Gastrocnemius medialis (tissue), 4 donors: ENCODE results near the gene RBBP7. TPM values are rescaled to one million over a fixed set of nuclear protein-coding genes. Genes with fewer than 3 reads are reported as not detected.
A peak's percentile ranks its signal among the peaks of the same experiment; 100 is the strongest.

Experiments
- ATAC-seq, 2 donors: fragments of 150-250 bp; one replicate each; pipeline ENCODE4 v1.9.1; 2016
- DNase-seq, 2 donors: peaks; one replicate each; pipeline ENCODE4 v3.0.0-alpha.2; 2019
- H3K27ac ChIP-seq, 4 donors: fragments of 200-600 bp; sonication (generic); 1 replicate in 1 of 4; 2 replicates in 3 of 4; pipeline ENCODE4 v1.5.1; 2016 to 2018; ENCODE audit warnings: mild to moderate bottlenecking in 2 of 4, moderate library complexity in 1 of 4
- H3K27me3 ChIP-seq, 3 donors: fragments of 200-600 bp; sonication (generic) in 2 of 3; 1 replicate in 1 of 3; 2 replicates in 2 of 3; pipeline versions ENCODE4 v1.5.1 to v1.6.0; 2016 to 2019; ENCODE audit warnings: mild to moderate bottlenecking in 1 of 3, moderate library complexity in 1 of 3
- H3K36me3 ChIP-seq, 2 donors: fragments of 200-600 bp; sonication (generic) in 1 of 2; one replicate each; pipeline ENCODE4 v1.5.1; 2017 to 2018
- H3K4me1 ChIP-seq, 2 donors: fragments of 200-600 bp; sonication (generic) in 1 of 2; one replicate each; pipeline ENCODE4 v1.5.1; 2016 to 2017; ENCODE audit warnings: mild to moderate bottlenecking in 2 of 2
- H3K4me3 ChIP-seq, 4 donors: fragments of 200-600 bp; sonication (generic) in 3 of 4; 1 replicate in 1 of 4; 2 replicates in 3 of 4; pipeline ENCODE4 v1.5.1; 2016 to 2019; ENCODE audit warnings: mild to moderate bottlenecking in 2 of 4
- H3K9me3 ChIP-seq, 3 donors: fragments of 200-600 bp; sonication (generic) in 2 of 3; 1 replicate in 1 of 3; 2 replicates in 2 of 3; pipeline ENCODE4 v1.5.1; 2016 to 2019
- POLR2A ChIP-seq, 2 donors: fragments of 450-650 bp; IDR thresholded peaks; one replicate each; pipeline ENCODE4 v1.6.1; 2017; ENCODE audit warnings: antibody characterized with exemption in 2 of 2, mild to moderate bottlenecking in 2 of 2, moderate library complexity in 2 of 2
- in situ Hi-C, 4 donors: fragments of 200-750 bp; cut with MboI; loops; one replicate each; pipeline versions ENCODE4 v1.15.0 to v1.8.0; 2017; ENCODE audit warnings: low sequenced_read_pairs in 4 of 4
- intact Hi-C: fragments of 100-400 bp; cut with DNase I; formaldehyde crosslinking; loops from one replicate; pipeline ENCODE4 v1.15.1; 2023; ENCODE audit warnings: low total_unique reads
- total RNA-seq, 4 donors: library from RNA; depleted of rRNA; stranded (reverse); fragments of >200 nt; gene quantifications; one replicate each; pipeline versions ENCODE4 v1.1.0 to v1.2.3, GENCODE V29; 2016
- TF ChIP-seq, protein P1 (sequence below), 5 experiments: fragments of 450-650 bp in 3 of 5; fragments of 200-600 bp in 2 of 5; sonication (generic) in 2 of 5; IDR thresholded peaks in 4 of 5; conservative IDR thresholded peaks in 1 of 5; 1 replicate in 4 of 5; 2 replicates in 1 of 5; pipeline ENCODE4 v1.5.1; 2016 to 2019; ENCODE audit warnings: antibody characterized with exemption in 5 of 5, mild to moderate bottlenecking in 3 of 5, moderate library complexity in 3 of 5

Gene RBBP7
- total RNA-seq, 4 donors from 2014 or later, result 95.0 to 325 (median 151) TPM

DNA sequence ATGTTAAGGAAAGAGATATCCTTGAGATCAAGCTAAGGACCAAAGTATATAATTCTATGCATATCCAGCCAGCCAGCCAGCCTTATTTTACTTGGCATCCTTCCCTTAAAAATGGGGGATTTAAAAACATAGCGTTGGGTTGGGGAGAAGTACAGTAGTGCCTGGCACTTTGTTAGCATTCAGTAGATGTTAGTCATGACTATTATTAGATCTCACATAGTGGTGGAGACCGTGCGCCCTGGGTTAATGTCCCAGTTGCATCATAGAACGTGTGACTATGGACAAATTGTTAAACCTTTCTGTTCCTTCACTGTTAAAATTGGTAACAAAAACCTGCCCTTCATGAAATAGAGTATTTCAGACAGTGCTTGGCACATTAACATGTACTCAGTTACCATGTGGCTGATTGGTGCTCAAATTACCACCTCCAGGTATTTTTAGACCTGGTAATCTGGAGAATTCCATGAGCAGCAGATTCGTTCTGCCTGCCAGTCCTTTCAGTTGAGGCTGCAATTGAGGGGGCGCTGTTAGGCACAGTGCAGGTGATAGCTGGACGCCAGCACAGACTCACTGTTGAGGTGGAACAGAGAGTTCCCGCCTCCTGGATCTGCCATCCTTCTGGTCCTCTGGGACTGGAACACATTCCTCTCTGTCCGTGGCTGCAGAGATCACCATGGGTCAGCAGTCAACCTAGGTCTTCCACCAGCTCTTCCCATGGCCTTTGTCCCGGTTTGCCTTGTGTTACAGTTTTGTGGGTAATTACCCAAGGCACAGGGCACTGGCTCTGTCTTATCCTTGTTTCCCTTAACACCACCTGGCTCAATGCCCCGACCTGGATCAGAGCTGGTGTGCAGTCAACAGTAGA is 31.7 kb downstream of the RBBP7 start:
- peak in 1 of 2 donors; percentile 19 for TF ChIP-seq POLR2A (IDR thresholded peaks at IDR 0.05)
- TF ChIP-seq, protein P1, sequence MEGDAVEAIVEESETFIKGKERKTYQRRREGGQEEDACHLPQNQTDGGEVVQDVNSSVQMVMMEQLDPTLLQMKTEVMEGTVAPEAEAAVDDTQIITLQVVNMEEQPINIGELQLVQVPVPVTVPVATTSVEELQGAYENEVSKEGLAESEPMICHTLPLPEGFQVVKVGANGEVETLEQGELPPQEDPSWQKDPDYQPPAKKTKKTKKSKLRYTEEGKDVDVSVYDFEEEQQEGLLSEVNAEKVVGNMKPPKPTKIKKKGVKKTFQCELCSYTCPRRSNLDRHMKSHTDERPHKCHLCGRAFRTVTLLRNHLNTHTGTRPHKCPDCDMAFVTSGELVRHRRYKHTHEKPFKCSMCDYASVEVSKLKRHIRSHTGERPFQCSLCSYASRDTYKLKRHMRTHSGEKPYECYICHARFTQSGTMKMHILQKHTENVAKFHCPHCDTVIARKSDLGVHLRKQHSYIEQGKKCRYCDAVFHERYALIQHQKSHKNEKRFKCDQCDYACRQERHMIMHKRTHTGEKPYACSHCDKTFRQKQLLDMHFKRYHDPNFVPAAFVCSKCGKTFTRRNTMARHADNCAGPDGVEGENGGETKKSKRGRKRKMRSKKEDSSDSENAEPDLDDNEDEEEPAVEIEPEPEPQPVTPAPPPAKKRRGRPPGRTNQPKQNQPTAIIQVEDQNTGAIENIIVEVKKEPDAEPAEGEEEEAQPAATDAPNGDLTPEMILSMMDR (IDR thresholded peaks at IDR 0.05 in 4 of 5, conservative IDR thresholded peaks at IDR 0.05 in 1 of 5), result no peak
- DNase-seq, result peak; percentile 65 to 77
- Histone ChIP-seq H3K4me3 (no peak overlapping the region), H3K9me3 (no peaks in the 10 kb centered on the region), H3K36me3 (peaks cover 7 to 35% of the 10 kb centered on the region in 2 donors), H3K4me1 (peaks cover 8 to 16% of the 10 kb centered on the region in 2 donors), H3K27me3 (no peaks in the 10 kb centered on the region), H3K27ac (peak overlapping the region; percentile 71 to 82 (median 75))
- intact Hi-C loops, result loop anchor here (1.0 to 5.0 kb wide), 2 partner anchors 32 to 51 kb away; partner anchors contain the start of genes RBBP7 and TXLNG
- in situ Hi-C loops, result no loop called here
- ATAC-seq, result peak; percentile 89 to 91

DNA sequence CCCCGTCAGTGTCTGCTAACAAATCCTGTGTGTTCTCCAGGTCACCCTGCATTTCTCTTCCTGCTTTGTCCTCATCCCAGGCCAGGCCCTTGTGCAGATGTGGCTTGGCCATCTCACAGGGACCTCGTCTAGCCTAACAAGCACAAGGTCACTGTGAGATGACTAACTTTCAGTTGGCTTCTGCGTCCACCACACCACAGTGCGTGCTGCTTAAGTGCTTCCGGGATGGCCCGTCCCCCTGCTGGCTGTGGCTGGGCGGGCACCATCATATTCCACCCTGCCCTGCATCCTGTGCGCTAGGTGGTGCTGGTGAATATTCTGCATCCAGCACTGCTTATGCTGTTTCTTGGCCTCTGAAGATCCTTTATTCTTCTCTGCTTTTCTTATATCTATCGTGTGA is 33.8 kb downstream of the RBBP7 start:
- no peak for ATAC-seq
- Histone ChIP-seq H3K4me3 (no peak overlapping the region), H3K27me3 (no peaks in the 10 kb centered on the region), H3K9me3 (no peaks in the 10 kb centered on the region), H3K4me1 (peaks cover 8 to 16% of the 10 kb centered on the region in 2 donors), H3K36me3 (peaks cover 8 to 35% of the 10 kb centered on the region in 2 donors), H3K27ac (peak overlapping the region; percentile 71 to 82 (median 75))
- no peak for TF ChIP-seq POLR2A (IDR thresholded peaks at IDR 0.05)
- TF ChIP-seq, protein P1 (IDR thresholded peaks at IDR 0.05 in 4 of 5, conservative IDR thresholded peaks at IDR 0.05 in 1 of 5), result peak in 1 of 5 experiments; percentile 36
- in situ Hi-C loops, result no loop called here
- intact Hi-C loops, result loop anchor here (5.0 kb wide), 1 partner anchor 49 kb away; the partner anchor contains the start of gene TXLNG
- DNase-seq, result peak in 1 of 2 donors; percentile 42

DNA sequence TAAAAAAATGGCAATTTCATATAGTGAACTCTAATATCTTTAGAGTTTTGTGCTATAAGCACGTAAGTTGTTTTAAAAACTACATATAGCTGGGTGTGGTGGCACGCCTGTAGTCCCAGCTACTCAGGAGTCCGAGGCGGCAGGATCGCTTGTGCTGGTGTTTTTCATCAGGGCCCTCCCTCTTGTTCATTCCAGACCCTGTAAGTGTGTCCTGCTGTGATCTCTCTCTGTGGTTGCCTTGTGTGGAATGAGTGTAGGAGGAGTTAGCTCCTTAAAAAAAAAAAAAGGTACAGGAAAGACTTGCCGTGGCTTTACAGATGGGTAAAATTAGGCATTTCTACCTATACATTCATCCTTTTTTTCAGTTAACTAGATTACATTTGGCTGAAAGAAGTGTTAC is 35.4 kb downstream of the RBBP7 start:
- in situ Hi-C loops (no loop called here), intact Hi-C loops (loop anchor here (5.0 kb wide), 1 partner anchor 48 kb away; the partner anchor contains the start of gene TXLNG)
- no peak for DNase-seq
- peaks cover 8 to 16% of the 10 kb centered on the region in 2 donors for H3K4me1 ChIP-seq
- H3K27me3 ChIP-seq, result no peaks in the 10 kb centered on the region
- H3K36me3 ChIP-seq, result peaks cover 5 to 36% of the 10 kb centered on the region in 2 donors
- no peak for ATAC-seq
- no peaks in the 10 kb centered on the region for H3K9me3 ChIP-seq
- no peak for TF ChIP-seq POLR2A (IDR thresholded peaks at IDR 0.05)
- TF ChIP-seq, protein P1 (IDR thresholded peaks at IDR 0.05 in 4 of 5, conservative IDR thresholded peaks at IDR 0.05 in 1 of 5), result no peak
- peak overlapping the region in 3 of 4 donors; percentile 71 to 82 (median 78) for H3K27ac ChIP-seq
- no peak overlapping the region for H3K4me3 ChIP-seq

DNA sequence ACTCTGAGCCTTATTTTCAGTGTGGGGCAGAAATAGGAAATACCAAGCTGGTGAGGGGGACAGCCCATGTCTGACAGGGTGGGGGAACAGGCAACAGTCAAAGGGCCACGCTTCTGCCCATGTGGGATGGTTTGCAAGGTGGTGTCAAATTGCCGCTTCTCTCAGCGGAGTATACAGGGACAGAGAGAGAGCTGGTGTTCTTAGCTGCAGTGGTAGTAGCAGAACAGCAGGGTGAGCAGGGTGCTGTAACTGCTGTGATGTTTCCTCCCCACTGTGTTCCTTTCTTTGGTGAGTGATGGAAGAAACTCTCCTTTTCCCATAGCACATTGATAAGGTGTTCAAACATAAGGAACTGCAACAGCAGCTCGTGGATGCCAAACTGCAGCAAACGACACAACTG is 37.9 kb downstream of the RBBP7 start:
- in situ Hi-C loops, result no loop called here
- no peak overlapping the region for H3K4me3 ChIP-seq
- H3K4me1 ChIP-seq, result peaks cover 9 to 16% of the 10 kb centered on the region in 2 donors
- ATAC-seq, result no peak
- H3K36me3 ChIP-seq, result peaks cover 5 to 40% of the 10 kb centered on the region in 2 donors
- peak in 1 of 2 donors; percentile 12 for TF ChIP-seq POLR2A (IDR thresholded peaks at IDR 0.05)
- TF ChIP-seq, protein P1 (IDR thresholded peaks at IDR 0.05 in 4 of 5, conservative IDR thresholded peaks at IDR 0.05 in 1 of 5), result no peak
- H3K27ac ChIP-seq, result peak overlapping the region in 2 of 4 donors; percentile 8 to 13
- intact Hi-C loops, result no loop called here
- DNase-seq, result no peak
- no peaks in the 10 kb centered on the region for H3K27me3 ChIP-seq
- no peaks in the 10 kb centered on the region for H3K9me3 ChIP-seq
